ENCODE data around the gene ATG16L2.
"Not testable (repeated sequence)": the region's sequence is repeated elsewhere in the genome, so short reads cannot be mapped to it uniquely, and the experiment has no call there.

Gene ATG16L2

GRCh38 chr11:72840780-72841179 is 26.6 kb downstream of the ATG16L2 start:
- FAIRE-seq (no peak), DNase-seq (ENCODE audit: low spot score) (no peak)

GRCh38 chr11:72841397-72841796 is 27.2 kb downstream of the ATG16L2 start:
- FAIRE-seq (no peak), DNase-seq (ENCODE audit: low spot score) (no peak)

GRCh38 chr11:72842126-72842525 is 27.9 kb downstream of the ATG16L2 start:
- FAIRE-seq, result no peak
- DNase-seq (ENCODE audit: low spot score), result no peak

- DNase-seq (ENCODE audit: low spot score), result no peak
- FAIRE-seq, result no peak
Measured at GRCh38 chr11:72842653-72843330, 28.6 kb downstream of the ATG16L2 start.

- no peak for DNase-seq (ENCODE audit: low spot score)
Measured at GRCh38 chr11:72844356-72844755, 30.1 kb downstream of the ATG16L2 start.

GRCh38 chr11:72848846-72849466 is 34.7 kb downstream of the ATG16L2 start:
- FAIRE-seq (no peak), DNase-seq (ENCODE audit: low spot score) (peak; percentile 40)

More at GRCh38 chr11:72844356-72844755, 30.1 kb downstream of the ATG16L2 start:
- no peak for FAIRE-seq

GRCh38 chr11:72850832-72851231 is 36.6 kb downstream of the ATG16L2 start:
- DNase-seq (ENCODE audit: low spot score) (no peak), FAIRE-seq (no peak)

- no peak for FAIRE-seq
- no peak for DNase-seq (ENCODE audit: low spot score)
Measured at GRCh38 chr11:72851726-72852125, 37.5 kb downstream of the ATG16L2 start.

- DNase-seq (ENCODE audit: low spot score) (no peak), FAIRE-seq (no peak)
Measured at GRCh38 chr11:72856065-72856464, 41.9 kb downstream of the ATG16L2 start.

- FAIRE-seq (no peak), DNase-seq (ENCODE audit: low spot score) (no peak)
Measured at GRCh38 chr11:72856551-72857345, 42.5 kb downstream of the ATG16L2 start.

GRCh38 chr11:72858267-72858666 is 44.1 kb downstream of the ATG16L2 start:
- not testable (repeated sequence) for FAIRE-seq; DNase-seq (ENCODE audit: low spot score)

- DNase-seq (ENCODE audit: low spot score) (no peak), FAIRE-seq (no peak)
Measured at GRCh38 chr11:72859126-72859525, 44.9 kb downstream of the ATG16L2 start.

GRCh38 chr11:72860010-72860409 is 45.8 kb downstream of the ATG16L2 start:
- FAIRE-seq, result no peak
- DNase-seq (ENCODE audit: low spot score), result no peak

GRCh38 chr11:72860592-72860991 is 46.4 kb downstream of the ATG16L2 start:
- no peak for FAIRE-seq

GRCh38 chr11:72863091-72863490 is 48.9 kb downstream of the ATG16L2 start:
- DNase-seq (ENCODE audit: low spot score) (no peak), FAIRE-seq (no peak)

More at GRCh38 chr11:72860592-72860991, 46.4 kb downstream of the ATG16L2 start:
- DNase-seq (ENCODE audit: low spot score), result no peak

- FAIRE-seq, result no peak
Measured at GRCh38 chr11:72863916-72864315, 49.7 kb downstream of the ATG16L2 start.

GRCh38 chr11:72864702-72865655 is 50.8 kb downstream of the ATG16L2 start:
- FAIRE-seq, result no peak

More at GRCh38 chr11:72863916-72864315, 49.7 kb downstream of the ATG16L2 start:
- DNase-seq (ENCODE audit: low spot score), result no peak

GRCh38 chr11:72867970-72868369 is 53.8 kb downstream of the ATG16L2 start:
- FAIRE-seq (no peak), DNase-seq (ENCODE audit: low spot score) (no peak)

More at GRCh38 chr11:72864702-72865655, 50.8 kb downstream of the ATG16L2 start:
- no peak for DNase-seq (ENCODE audit: low spot score)

GRCh38 chr11:72869831-72870230 is 55.6 kb downstream of the ATG16L2 start:
- no peak for DNase-seq (ENCODE audit: low spot score)
- no peak for FAIRE-seq

GRCh38 chr11:72871119-72871518 is 56.9 kb downstream of the ATG16L2 start:
- DNase-seq (ENCODE audit: low spot score) (no peak), FAIRE-seq (no peak)

- DNase-seq (ENCODE audit: low spot score) (no peak), FAIRE-seq (no peak)
Measured at GRCh38 chr11:72872012-72872411, 57.8 kb downstream of the ATG16L2 start.

Measured in urothelium cell line (cell line).